Heart left ventricle (tissue), 16 donors: ENCODE measurements around the gene CTNND2. TPM values are rescaled to one million over a fixed set of nuclear protein-coding genes. Genes with fewer than 3 reads are reported as not detected.

Source experiments
- ATAC-seq, 4 donors: fragments of 200-7000 bp; cut with Tn5 transposase; one replicate each; pipeline ENCODE4 v1.9.1; 2020 to 2022; ENCODE audit warnings: moderate library complexity in 4 of 4, mild to moderate bottlenecking in 3 of 4, moderate number of reproducible peaks in 1 of 4
- DNase-seq, 5 donors: peaks; one replicate each; pipeline ENCODE4 v3.0.0-alpha.2; 2020
- H3K27ac ChIP-seq, 12 donors: fragments of 200-600 bp; sonication (generic) in 4 of 12; one replicate each; pipeline versions ENCODE4 v1.5.0 to v1.8.0; 2016 to 2022; ENCODE audit warnings: mild to moderate bottlenecking in 2 of 12
- H3K27me3 ChIP-seq, 9 donors: fragments of 200-600 bp; sonication (generic) in 2 of 9; one replicate each; pipeline versions ENCODE4 v1.5.1 to v1.8.0; 2016 to 2022; ENCODE audit warnings: mild to moderate bottlenecking in 3 of 9
- H3K36me3 ChIP-seq, 9 donors: fragments of 200-600 bp; sonication (generic) in 2 of 9; one replicate each; pipeline versions ENCODE4 v1.5.0 to v1.8.0; 2018 to 2022; ENCODE audit warnings: mild to moderate bottlenecking in 2 of 9
- H3K4me1 ChIP-seq, 12 donors: fragments of 200-600 bp; sonication (generic) in 4 of 12; one replicate each; pipeline versions ENCODE4 v1.5.0 to v1.8.0; 2016 to 2022; ENCODE audit warnings: mild to moderate bottlenecking in 3 of 12
- H3K4me3 ChIP-seq, 12 donors: fragments of 200-600 bp; sonication (generic) in 4 of 12; one replicate each; pipeline versions ENCODE4 v1.5.0 to v1.8.0; 2017 to 2022; ENCODE audit warnings: mild to moderate bottlenecking in 9 of 12, moderate library complexity in 4 of 12
- H3K9me3 ChIP-seq, 12 donors: fragments of 200-600 bp; sonication (generic) in 4 of 12; one replicate each; pipeline versions ENCODE4 v1.5.0 to v1.8.0; 2016 to 2022; ENCODE audit warnings: mild to moderate bottlenecking in 1 of 12
- CTCF ChIP-seq, 12 donors: fragments of 200-600 bp; sonication (generic) in 4 of 12; IDR thresholded peaks; one replicate each; pipeline versions ENCODE4 v1.5.0 to v1.8.0; 2018 to 2022; ENCODE audit warnings: antibody characterized with exemption in 12 of 12, mild to moderate bottlenecking in 5 of 12
- POLR2A ChIP-seq, 2 donors: fragments of 450-650 bp; IDR thresholded peaks; one replicate each; pipeline ENCODE4 v1.6.1; 2017; ENCODE audit warnings: antibody characterized with exemption in 2 of 2, mild to moderate bottlenecking in 2 of 2, moderate library complexity in 2 of 2
- WGBS, 4 donors: extraction: QIAGEN DNeasy Blood & Tissue Kit in 2 of 4; methylation state at CpG; one replicate each; pipeline versions ENCODE4 v1.1.5 to v1.1.7; 2013 to 2018; 5-methylcytosine and 5-hydroxymethylcytosine counted together
- intact Hi-C, 10 donors: fragments of 100-400 bp; cut with DNase I; formaldehyde crosslinking; loops; one replicate each; pipeline versions ENCODE4 v1.11.1 to v1.14.2; 2022
- long read RNA-seq, 3 donors: library from polyadenylated mRNA; unstranded; transcript quantifications; one replicate each; pipeline ENCODE4 v2.0.0, GENCODE V29; 2020 to 2021
- polyA plus RNA-seq, 2 donors: library from polyadenylated mRNA; stranded (reverse); fragments of 200-250 nt; gene quantifications; one replicate each; pipeline ENCODE4 v1.2.3, GENCODE V29; 2013
- total RNA-seq, 9 donors: library from RNA; depleted of rRNA in 2 of 9; stranded (reverse); fragments of >200 nt in 2 of 9; fragmentation: NEBNext Ultra II Directional in 3 of 9; extraction: Animal tissue kit (Norgen Biotek cat#: 25700) in 3 of 9; gene quantifications; one replicate each; pipeline versions ENCODE4 v1.1.0 to v1.2.4, GENCODE V29; 2016 to 2023
- donor health status: ischemic (EF 13 %, LVEDD 7.1; RV severe dilation, severe dysfunction).
- donor health status: healthy with polysubstance abuse.
- donor health status: DM: no; HTN: yes; CAD: no.
- donor health status: DM: no; HTN: no; CAD: no.
- donor health status: ischemic (EF 25% LVEDD 6.9; RV normal size, moderate dysfunction).
- donor health status: ischemic (EF 25% LVEDD 5.7; RV mildly dilated, moderate dysfunction).
- donor health status: healthy.
- donor health status: DM: yes; HTN: yes; CAD: no.
- donor health status: ischemic (EF 35%, LVEDD 5.7; RV mildly dilated, moderate dysfunction).
- donor health status: nonischemic (EF 11% LVEDD 7.7; RV severe dilation, severe dysfunction).
- donor health status: DM: yes; HTN: yes; CAD: no.
- donor health status: PGD.
- donor health status: ischemic (EF 29% LVEDD 5.4; RV normal size, mild dysfunction).
- donor health status: nonischemic (EF 23%, LVEDD 6.1; RV moderate dilation, normal function).

The CTNND2 gene
- 10 to 100 TPM in 7 of 9 donors, 1 to 10 TPM in 2; 4.0 to 36.8 (median 22.5) TPM for total RNA-seq
- 10 to 100 TPM in 1 of 2 donors, 1 to 10 TPM in 1; 4.2 to 10.5 TPM for polyA plus RNA-seq
- long read RNA-seq, donor 1, full-length matches to known transcripts: 2 of 25 reads
- long read RNA-seq, donor 1, partial matches to known transcripts: 14 of 25 reads
- long read RNA-seq, donor 1, other reads (novel, unspliced or antisense): 9 of 25 reads
- long read RNA-seq, donor 2, partial matches to known transcripts: 25 of 34 reads
- long read RNA-seq, donor 2, other reads (novel, unspliced or antisense): 9 of 34 reads
- long read RNA-seq, donor 3, partial matches to known transcripts: 22 of 29 reads
- long read RNA-seq, donor 3, other reads (novel, unspliced or antisense): 7 of 29 reads

- intact Hi-C loops: no loop called here
- Histone ChIP-seq H3K27ac (peak within 1 kb of the TSS in 11 of 12 donors; percentile 17 to 85 (median 66)), H3K9me3 (no peaks in the 10 kb centered on the region), H3K27me3 (peaks cover 0 to 55% (median 15%) of the 10 kb centered on the region in 9 donors), H3K36me3 (no peaks in the 10 kb centered on the region), H3K4me3 (peak within 1 kb of the TSS; percentile 30 to 75 (median 56)), H3K4me1 (peaks cover 0 to 17% (median 0%) of the 10 kb centered on the region in 12 donors)
- 1 to 5% (median 2%) methylated on average over 14 to 64 of the region's 64 CpGs for WGBS, 4 donors
- DNase-seq (peak; percentile 19 to 62 (median 44)), ATAC-seq (peak; percentile 39 to 89 (median 76))
- TF ChIP-seq CTCF (IDR thresholded peaks at IDR 0.05) (no peak), POLR2A (IDR thresholded peaks at IDR 0.05) (no peak)
These were observed at the start of gene CTNND2 for GRCh38 chr5:11904265-11904906. TSS of gene CTNND2 (minus strand) at chr5:11904446. CDS start at chr5:11903853, 593 bp downstream.

GRCh38 chr5:11946317-11946716, 42.1 kb upstream of the CTNND2 start:
- H3K27ac ChIP-seq: no peak overlapping the region
- no peak overlapping the region for H3K4me3 ChIP-seq
- H3K36me3 ChIP-seq: no peaks in the 10 kb centered on the region
- ATAC-seq (no peak), DNase-seq (no peak)
- TF ChIP-seq CTCF (IDR thresholded peaks at IDR 0.05): no peak
- no peaks in the 10 kb centered on the region for H3K27me3 ChIP-seq
- peaks cover 0 to 2% (median 0%) of the 10 kb centered on the region in 12 donors for H3K9me3 ChIP-seq
- intact Hi-C loops: no loop called here
- H3K4me1 ChIP-seq: no peaks in the 10 kb centered on the region

- no peaks in the 10 kb centered on the region for H3K4me1 ChIP-seq
- no peak overlapping the region for H3K4me3 ChIP-seq
- ATAC-seq: no peak
- TF ChIP-seq POLR2A (IDR thresholded peaks at IDR 0.05) (no peak), CTCF (IDR thresholded peaks at IDR 0.05) (no peak)
- peaks cover 0 to 2% (median 0%) of the 10 kb centered on the region in 12 donors for H3K9me3 ChIP-seq
- no peak overlapping the region for H3K27ac ChIP-seq
- no peaks in the 10 kb centered on the region for H3K36me3 ChIP-seq
- intact Hi-C loops: no loop called here
- H3K27me3 ChIP-seq: no peaks in the 10 kb centered on the region
- no peak for DNase-seq
These were observed 37.3 kb upstream of the CTNND2 start for GRCh38 chr5:11941566-11941965.

- no peak for DNase-seq
- Histone ChIP-seq H3K27ac (no peak overlapping the region), H3K9me3 (peaks cover 0 to 8% (median 0%) of the 10 kb centered on the region in 12 donors), H3K36me3 (no peaks in the 10 kb centered on the region), H3K27me3 (no peaks in the 10 kb centered on the region), H3K4me1 (no peaks in the 10 kb centered on the region), H3K4me3 (no peak overlapping the region)
- intact Hi-C loops: no loop called here
- TF ChIP-seq CTCF (IDR thresholded peaks at IDR 0.05) (no peak), POLR2A (IDR thresholded peaks at IDR 0.05) (no peak)
- no peak for ATAC-seq
- 87 to 94% (median 89%) methylated on average over 11 to 20 of the region's 20 CpGs for WGBS, 4 donors
These were observed 27.4 kb upstream of the CTNND2 start for GRCh38 chr5:11931638-11932037.
